Subcutaneous abdominal adipose tissue (tissue), 5 donors: Measurements from ENCODE around the gene TOM1L2.

Source experiments
- H3K27ac ChIP-seq: one replicate; pipeline ENCODE4 v1.7.0; 2013; ENCODE audit warnings: low read depth, mild to moderate bottlenecking, inconsistent platforms, low read length, moderate library complexity
- H3K27me3 ChIP-seq, 5 donors: one replicate each; pipeline ENCODE4 v1.7.0; 2013; ENCODE audit warnings: low read length in 5 of 5, inconsistent platforms in 1 of 5; ENCODE audit not compliant: control insufficient read depth in 5 of 5, insufficient read depth in 4 of 5
- H3K36me3 ChIP-seq, 5 donors: one replicate each; pipeline ENCODE4 v1.7.0; 2013; ENCODE audit warnings: low read length in 5 of 5; ENCODE audit not compliant: control insufficient read depth in 5 of 5, insufficient read depth in 5 of 5
- H3K4me1 ChIP-seq, 5 donors: one replicate each; pipeline ENCODE4 v1.7.0; 2013; ENCODE audit warnings: low read length in 5 of 5, mild to moderate bottlenecking in 3 of 5, moderate library complexity in 1 of 5; ENCODE audit not compliant: control insufficient read depth in 5 of 5, insufficient read depth in 5 of 5
- H3K4me3 ChIP-seq, 5 donors: one replicate each; pipeline ENCODE4 v1.7.0; 2013; ENCODE audit warnings: low read length in 5 of 5, low read depth in 1 of 5
- H3K9ac ChIP-seq, 5 donors: one replicate each; pipeline ENCODE4 v1.7.0; 2013; ENCODE audit warnings: low read length in 5 of 5, mild to moderate bottlenecking in 4 of 5, moderate library complexity in 3 of 5
- H3K9me3 ChIP-seq, 5 donors: one replicate each; pipeline ENCODE4 v1.7.0; 2013; ENCODE audit warnings: low read length in 5 of 5; ENCODE audit not compliant: control insufficient read depth in 5 of 5
- donor health status: healthy.
- donor health status: healthy.
- donor health status: healthy.
- donor health status: healthy.
- donor health status: healthy.

Gene TOM1L2

GRCh38 chr17:17820046-17820445 is 152.2 kb downstream of the TOM1L2 start:
- Histone ChIP-seq H3K4me3 (peak overlapping the region in 1 of 5 donors; percentile 75), H3K9ac (peak overlapping the region in 2 of 5 donors; percentile 2 to 31), H3K27ac (peak overlapping the region; percentile 81), H3K36me3 (peaks cover 0 to 54% (median 50%) of the 10 kb centered on the region in 5 donors), H3K9me3 (no peaks in the 10 kb centered on the region), H3K27me3 (no peaks in the 10 kb centered on the region), H3K4me1 (peaks cover 19 to 96% (median 81%) of the 10 kb centered on the region in 5 donors)

GRCh38 chr17:17819561-17819995 is 152.6 kb downstream of the TOM1L2 start:
- no peak overlapping the region for H3K9ac ChIP-seq
- peaks cover 0 to 59% (median 54%) of the 10 kb centered on the region in 5 donors for H3K36me3 ChIP-seq
- no peaks in the 10 kb centered on the region for H3K9me3 ChIP-seq
- peaks cover 15 to 96% (median 76%) of the 10 kb centered on the region in 5 donors for H3K4me1 ChIP-seq
- no peaks in the 10 kb centered on the region for H3K27me3 ChIP-seq
- H3K4me3 ChIP-seq, result no peak overlapping the region
- H3K27ac ChIP-seq, result peak overlapping the region; percentile 81

GRCh38 chr17:17819111-17819510 is 153.1 kb downstream of the TOM1L2 start:
- Histone ChIP-seq H3K9ac (no peak overlapping the region), H3K4me1 (peaks cover 10 to 96% (median 72%) of the 10 kb centered on the region in 5 donors), H3K4me3 (no peak overlapping the region), H3K9me3 (no peaks in the 10 kb centered on the region), H3K27ac (peak overlapping the region; percentile 81), H3K36me3 (peaks cover 0 to 63% (median 59%) of the 10 kb centered on the region in 5 donors), H3K27me3 (no peaks in the 10 kb centered on the region)

- Histone ChIP-seq H3K9me3 (no peaks in the 10 kb centered on the region), H3K36me3 (peaks cover 0 to 73% (median 65%) of the 10 kb centered on the region in 5 donors), H3K4me1 (peaks cover 8 to 93% (median 65%) of the 10 kb centered on the region in 5 donors), H3K4me3 (no peak overlapping the region), H3K27ac (peak overlapping the region; percentile 81), H3K9ac (no peak overlapping the region), H3K27me3 (no peaks in the 10 kb centered on the region)
Measured at GRCh38 chr17:17818088-17818526, 154.1 kb downstream of the TOM1L2 start.

- H3K4me1 ChIP-seq, result peaks cover 4 to 89% (median 60%) of the 10 kb centered on the region in 5 donors
- H3K27me3 ChIP-seq, result no peaks in the 10 kb centered on the region
- no peaks in the 10 kb centered on the region for H3K9me3 ChIP-seq
- no peak overlapping the region for H3K9ac ChIP-seq
- peak overlapping the region; percentile 57 for H3K27ac ChIP-seq
- peaks cover 0 to 79% (median 70%) of the 10 kb centered on the region in 5 donors for H3K36me3 ChIP-seq
- H3K4me3 ChIP-seq, result no peak overlapping the region
Measured at GRCh38 chr17:17817552-17817947, 154.7 kb downstream of the TOM1L2 start.

GRCh38 chr17:17816831-17817551 is 155.2 kb downstream of the TOM1L2 start:
- Histone ChIP-seq H3K27ac (no peak overlapping the region), H3K27me3 (no peaks in the 10 kb centered on the region), H3K4me3 (no peak overlapping the region), H3K36me3 (peaks cover 0 to 81% (median 72%) of the 10 kb centered on the region in 5 donors), H3K9ac (no peak overlapping the region), H3K9me3 (no peaks in the 10 kb centered on the region), H3K4me1 (peaks cover 3 to 89% (median 56%) of the 10 kb centered on the region in 5 donors)

GRCh38 chr17:17816240-17816814 is 155.9 kb downstream of the TOM1L2 start:
- Histone ChIP-seq H3K9ac (no peak overlapping the region), H3K27ac (no peak overlapping the region), H3K9me3 (no peaks in the 10 kb centered on the region), H3K27me3 (no peaks in the 10 kb centered on the region), H3K4me1 (peaks cover 3 to 88% (median 55%) of the 10 kb centered on the region in 5 donors), H3K36me3 (peaks cover 0 to 84% (median 76%) of the 10 kb centered on the region in 5 donors), H3K4me3 (no peak overlapping the region)

GRCh38 chr17:17815436-17816200 is 156.6 kb downstream of the TOM1L2 start:
- Histone ChIP-seq H3K36me3 (peaks cover 0 to 84% (median 76%) of the 10 kb centered on the region in 5 donors), H3K4me3 (no peak overlapping the region), H3K9ac (peak overlapping the region in 1 of 5 donors; percentile 13), H3K27me3 (no peaks in the 10 kb centered on the region), H3K9me3 (no peaks in the 10 kb centered on the region), H3K27ac (peak overlapping the region; percentile 23), H3K4me1 (peaks cover 3 to 86% (median 54%) of the 10 kb centered on the region in 5 donors)

- H3K4me3 ChIP-seq, result no peak overlapping the region
- H3K4me1 ChIP-seq, result peaks cover 3 to 86% (median 54%) of the 10 kb centered on the region in 5 donors
- H3K9ac ChIP-seq, result no peak overlapping the region
- peak overlapping the region; percentile 23 for H3K27ac ChIP-seq
- H3K36me3 ChIP-seq, result peaks cover 0 to 78% (median 73%) of the 10 kb centered on the region in 5 donors
- H3K27me3 ChIP-seq, result no peaks in the 10 kb centered on the region
- H3K9me3 ChIP-seq, result no peaks in the 10 kb centered on the region
Measured at GRCh38 chr17:17815062-17815406, 157.2 kb downstream of the TOM1L2 start.
